ENCODE measurements around the gene KCNIP4.

GRCh38 chr4:21986307-21986706, 37.7 kb upstream of the KCNIP4 start:
- TF ChIP-seq CTCF (IDR thresholded peaks at IDR 0.05; ENCODE audit: control extremely low read depth in 1 of 3, insufficient read depth in 1 of 3, low read depth in 1 of 3, low read length in 3 of 3) (no peak), MAX (IDR thresholded peaks at IDR 0.05) (no peak), POLR2A (IDR thresholded peaks at IDR 0.05; ENCODE audit: control extremely low read depth in 1 of 2, low read depth in 2 of 2, low read length in 2 of 2) (no peak)

Measured in H1 (cell line).